HepG2 (cell line): ENCODE measurements around the gene PMM2. TPM values are rescaled to one million over a fixed set of nuclear protein-coding genes. Genes with fewer than 3 reads are reported as not detected.

Experiments used
- CBX2 ChIP-seq, 2 experiments: fragments of 200-600 bp in 1 of 2; sonication (generic); formaldehyde crosslinking in 1 of 2; IDR thresholded peaks; 2 replicates each; pipeline versions ENCODE4 v1.7.0 to v1.8.1; 2018 to 2022; ENCODE audit warnings: low read depth in 2 of 2, low read length in 1 of 2, mild to moderate bottlenecking in 1 of 2, missing genetic modification reagents in 1 of 2
- DPF2 ChIP-seq: sonication (generic); formaldehyde crosslinking; IDR thresholded peaks from 2 replicates; pipeline ENCODE4 v1.4.0; 2020; ENCODE audit warnings: mild to moderate bottlenecking, low read depth, missing genetic modification reagents, borderline replicate concordance
- FOXK2 ChIP-seq: fragments of 450-650 bp; IDR thresholded peaks from 2 replicates; pipeline ENCODE4 v1.6.1; 2016
- HIC2 ChIP-seq: sonication (generic); formaldehyde crosslinking; IDR thresholded peaks from 2 replicates; pipeline ENCODE4 v1.9.0; 2022; ENCODE audit warnings: low read depth, missing genetic modification reagents
- HINFP ChIP-seq: sonication (generic); formaldehyde crosslinking; IDR thresholded peaks from 2 replicates; pipeline ENCODE4 v1.4.0; 2020; ENCODE audit warnings: low read depth, mild to moderate bottlenecking, missing genetic modification reagents
- HNRNPLL ChIP-seq: fragments of 200-400 bp; formaldehyde crosslinking; IDR thresholded peaks from 2 replicates; pipeline ENCODE4 v1.6.1; 2017; ENCODE audit warnings: mild to moderate bottlenecking, low read depth, low read length; ENCODE audit not compliant: poor library complexity, severe bottlenecking
- KDM3A ChIP-seq: IDR thresholded peaks from 2 replicates; pipeline ENCODE4 v1.6.1; 2018; ENCODE audit warnings: low read depth, missing compliant biosample characterization
- NFIC ChIP-seq: IDR thresholded peaks from 2 replicates; pipeline ENCODE4 v1.6.1; 2012; ENCODE audit warnings: mild to moderate bottlenecking, low read length, inconsistent platforms
- RERE ChIP-seq: IDR thresholded peaks from 2 replicates; pipeline ENCODE4 v1.6.1; 2016; ENCODE audit warnings: low read depth, missing genetic modification reagents, missing compliant biosample characterization
- TAF1 ChIP-seq: sonication (generic); formaldehyde crosslinking; IDR thresholded peaks from 2 replicates; pipeline ENCODE4 v1.4.0; 2020; ENCODE audit warnings: missing genetic modification reagents
- TBL1XR1 ChIP-seq: fragments of 150-350 bp; IDR thresholded peaks from 2 replicates; pipeline ENCODE4 v1.6.1; 2014; ENCODE audit warnings: borderline replicate concordance, low read length; ENCODE audit not compliant: partially characterized antibody
- ZC3H4 ChIP-seq: sonication (generic); formaldehyde crosslinking; IDR thresholded peaks from 2 replicates; pipeline ENCODE4 v1.4.0; 2020; ENCODE audit warnings: missing genetic modification reagents, borderline replicate concordance
- ZNF160 ChIP-seq: sonication (generic); formaldehyde crosslinking; IDR thresholded peaks from 2 replicates; pipeline ENCODE4 v1.8.0; 2022; ENCODE audit warnings: mild to moderate bottlenecking, inconsistent platforms, missing genetic modification reagents
- ZNF225 ChIP-seq: sonication (generic); formaldehyde crosslinking; IDR thresholded peaks from 2 replicates; pipeline ENCODE4 v1.4.0; 2020; ENCODE audit warnings: mild to moderate bottlenecking, missing genetic modification reagents
- ZNF253 ChIP-seq: sonication (generic); formaldehyde crosslinking; IDR thresholded peaks from 2 replicates; pipeline ENCODE4 v1.8.0; 2022; ENCODE audit warnings: mild to moderate bottlenecking, missing genetic modification reagents, borderline replicate concordance
- ZNF263 ChIP-seq: sonication (generic); formaldehyde crosslinking; IDR thresholded peaks from 2 replicates; pipeline ENCODE4 v1.4.0; 2020; ENCODE audit warnings: missing genetic modification reagents
- ZNF597 ChIP-seq: sonication (generic); formaldehyde crosslinking; IDR thresholded peaks from 2 replicates; pipeline ENCODE4 v1.5.0; 2020; ENCODE audit warnings: missing genetic modification reagents
- ZNF614 ChIP-seq: IDR thresholded peaks from 2 replicates; pipeline ENCODE4 v1.6.1; 2018; ENCODE audit warnings: missing biosample characterization, missing genetic modification reagents, inconsistent platforms, borderline replicate concordance
- ZNF720 ChIP-seq: sonication (generic); formaldehyde crosslinking; IDR thresholded peaks from 2 replicates; pipeline ENCODE4 v1.4.0; 2020; ENCODE audit warnings: missing genetic modification reagents
- polyA plus RNA-seq, 8 experiments: library from polyadenylated mRNA; depleted of rRNA in 3 of 8; stranded (reverse) in 7 of 8; unstranded in 1 of 8; fragments of >200 nt; fragmentation: Illumina TruSeq in 4 of 8; extraction: Trizol in 4 of 8; gene quantifications; 2 replicates each; pipeline versions ENCODE4 v1.2.1 to v1.2.3, GENCODE V29; 2011 to 2016; ENCODE audit warnings: low read depth in 4 of 8, missing spikeins in 1 of 8, mixed read lengths in 1 of 8; ENCODE audit not compliant: insufficient read depth in 1 of 8
- total RNA-seq, 5 experiments: library from RNA; depleted of rRNA; stranded (reverse); fragments of >200 nt; fragmentation: Illumina TruSeq; extraction: Trizol; gene quantifications; 2 replicates each; pipeline ENCODE4 v1.2.3, GENCODE V29; 2016; ENCODE audit warnings: low read depth in 1 of 5

PMM2 gene
- total and polyA plus RNA-seq, 2 of the 13 experiments (the other 11 are each of a cell fraction or from before 2014, with no cell fraction given): 52.2 to 93.7 TPM

- TF ChIP-seq ZNF253 (peak; percentile 46; the same call in 1 of the 2 replicates), ZNF160 (CRISPR knock-in tag) (peak; percentile 98), HINFP (CRISPR knock-in tag) (peak; percentile 93), RERE (CRISPR knock-in tag) (peak; percentile 87), TAF1 (CRISPR knock-in tag) (peak; percentile 74), DPF2 (CRISPR knock-in tag) (peak; percentile 94), FOXK2 (peak; percentile 99), ZNF263 (CRISPR knock-in tag) (peak; percentile 92), ZNF720 (no peak; the same call in 1 of the 2 replicates), KDM3A (CRISPR knock-in tag) (peak; percentile 97), CBX2 (IDR thresholded peaks at IDR 0.05; ENCODE audit: low read depth, low read length) (no peak), CBX2 (CRISPR knock-in tag; IDR thresholded peaks at IDR 0.05; ENCODE audit: low read depth) (no peak), TBL1XR1 (peak; percentile 95), ZC3H4 (CRISPR knock-in tag) (peak; percentile 92; the same call in 1 of the 2 replicates), ZNF225 (peak; percentile 33), HIC2 (CRISPR knock-in tag) (peak; percentile 97), HNRNPLL (peak; percentile 71), NFIC (no peak), ZNF597 (no peak), ZNF614 (CRISPR knock-in tag) (peak; percentile 87)
Observed at GRCh38 chr16:8863594-8864424, 66.2 kb downstream of the PMM2 start (continued).
